GM19023 (cell line): ENCODE measurements around the gene HOXC9.

Source experiments
- ATAC-seq: cut with Tn5 transposase; IDR thresholded peaks from one replicate; pipeline ENCODE4 v1.9.1; 2021; ENCODE audit warnings: mild to moderate bottlenecking, moderate library complexity; ENCODE audit not compliant: unreplicated experiment

HOXC9 gene

GRCh38 chr12:53975479-53976152, 24.3 kb upstream of the HOXC9 start:
- ATAC-seq = no peak

- no peak for ATAC-seq
Observed at GRCh38 chr12:53976172-53976822, 23.7 kb upstream of the HOXC9 start.

- no peak for ATAC-seq
Observed at GRCh38 chr12:53976823-53977595, 23.0 kb upstream of the HOXC9 start.

GRCh38 chr12:53977596-53978445, 22.1 kb upstream of the HOXC9 start:
- no peak for ATAC-seq

- ATAC-seq = no peak
Observed at GRCh38 chr12:53978477-53979356, 21.2 kb upstream of the HOXC9 start.

- ATAC-seq = no peak
Observed at GRCh38 chr12:53980104-53980801, 19.7 kb upstream of the HOXC9 start.

GRCh38 chr12:53980802-53981496, 19.0 kb upstream of the HOXC9 start:
- no peak for ATAC-seq

GRCh38 chr12:53981634-53982565, 18.1 kb upstream of the HOXC9 start:
- ATAC-seq = no peak

GRCh38 chr12:53982648-53983567, 17.1 kb upstream of the HOXC9 start:
- no peak for ATAC-seq

GRCh38 chr12:53983568-53983949, 16.4 kb upstream of the HOXC9 start:
- no peak for ATAC-seq

- no peak for ATAC-seq
Observed at GRCh38 chr12:53983950-53984572, 15.9 kb upstream of the HOXC9 start.

GRCh38 chr12:53984901-53985691, 14.9 kb upstream of the HOXC9 start, which contains the start of gene HOXC10:
Gene HOXC10, plus strand, starts transcription at chr12:53985146. Its CDS starts 114 bp downstream, at chr12:53985260.
- ATAC-seq = no peak

- ATAC-seq = no peak
Observed at GRCh38 chr12:53985692-53985993, 14.3 kb upstream of the HOXC9 start.

- no peak for ATAC-seq
Observed at GRCh38 chr12:53985994-53986685, 13.8 kb upstream of the HOXC9 start.
